NCI-H82 treated with DMSO at 0.1 percent for 48 hours (cell line): ENCODE data around the gene USP14.
"Not testable (repeated sequence)": the region's sequence is repeated elsewhere in the genome, so short reads cannot be mapped to it uniquely, and the experiment has no call there.

ENCODE experiments used
- DNase-seq: peaks from one replicate; lab custom pipeline; 2025; ENCODE audit not compliant: unreplicated experiment; lab: John Stamatoyannopoulos, UW

The USP14 gene

DNA sequence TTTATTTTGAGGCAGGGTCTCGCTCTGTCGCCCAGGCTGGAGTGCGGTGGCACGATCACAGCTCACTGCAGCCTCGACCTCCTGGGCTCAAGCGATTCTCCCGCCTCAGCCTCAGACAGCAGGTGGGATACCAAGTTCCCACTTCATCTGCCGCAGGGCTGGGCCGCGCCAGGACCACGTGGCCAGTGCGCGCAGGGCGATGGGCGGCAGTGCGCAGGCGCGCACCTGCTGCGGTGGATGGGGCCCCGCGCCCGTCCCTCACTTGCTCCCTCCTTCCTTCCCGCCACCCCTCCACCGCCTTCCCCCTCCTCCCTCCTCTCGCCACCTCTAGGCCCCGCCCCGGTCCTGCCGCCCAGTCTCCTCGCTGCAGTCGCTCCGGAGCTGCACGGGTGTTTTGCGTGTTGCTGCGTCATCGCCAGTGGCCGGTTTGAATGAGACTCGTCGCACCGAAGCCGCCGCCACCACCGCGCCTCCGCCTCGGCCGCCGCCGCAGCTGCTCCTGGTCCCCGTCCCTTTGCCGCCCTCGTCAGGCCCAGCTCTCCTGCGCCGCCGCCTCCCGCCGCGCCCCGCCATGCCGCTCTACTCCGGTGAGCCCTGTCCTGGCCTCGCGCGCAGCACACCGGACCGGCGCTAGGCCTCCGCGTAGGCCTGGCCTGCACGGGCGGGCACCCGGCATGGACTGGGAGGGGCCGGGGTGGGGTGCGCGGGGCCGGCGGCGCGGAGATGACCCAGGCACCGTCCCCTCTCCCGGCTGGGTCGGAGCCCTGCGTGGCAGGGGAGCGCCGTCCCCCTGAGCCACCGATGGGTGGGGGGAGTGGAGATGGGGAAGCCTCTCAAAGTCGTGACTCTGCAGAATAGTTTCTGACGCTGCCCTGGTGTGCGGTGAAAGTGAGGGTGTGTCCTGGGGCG is at the start of gene USP14:
Gene USP14 (plus strand): TSS at position 430 of the 909 bp plus-strand sequence. CDS start 142 bp downstream, at position 572.
- peak; percentile 78 for DNase-seq

GRCh38 chr18:108665-109063 is 49.7 kb upstream of the USP14 start:
- DNase-seq, result not testable (repeated sequence)

DNA sequence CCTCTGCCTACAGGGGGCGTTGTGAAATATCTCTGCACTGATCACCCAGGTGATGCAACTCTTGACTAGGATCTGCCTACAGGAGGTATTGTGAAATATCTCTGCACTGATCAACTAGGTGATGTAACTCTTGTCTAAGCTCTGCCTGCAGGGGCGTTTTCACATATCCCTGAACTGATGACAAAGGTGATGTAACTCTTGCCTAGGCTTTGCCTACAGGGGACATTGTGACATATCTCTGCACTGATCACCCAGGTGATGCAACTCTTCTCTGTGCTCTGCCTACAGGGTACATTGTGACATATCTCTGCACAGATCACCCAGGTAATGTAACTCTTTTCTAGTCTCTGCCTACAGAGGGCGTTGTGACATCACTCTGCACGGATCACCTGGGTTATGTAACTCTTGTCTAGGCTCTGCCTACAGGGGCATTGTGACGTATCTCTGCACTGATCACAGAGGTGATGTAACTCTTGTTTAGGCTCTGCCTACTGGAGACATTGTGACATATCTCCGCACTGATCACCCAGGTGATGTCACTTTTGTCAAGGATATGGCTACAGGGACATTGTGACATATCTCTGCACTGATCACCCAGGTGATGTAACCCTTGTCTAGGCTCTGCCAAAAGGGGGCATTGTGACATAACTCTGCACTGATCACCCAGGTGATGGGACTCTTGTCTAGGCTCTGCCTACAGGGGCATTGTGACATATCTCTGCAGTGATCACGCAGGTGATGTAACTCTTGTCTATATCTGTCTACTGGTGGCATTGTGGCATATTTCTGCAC is 49.0 kb upstream of the USP14 start:
- DNase-seq, result not testable (repeated sequence)

GRCh38 chr18:109922-110261 is 48.5 kb upstream of the USP14 start:
- DNase-seq, result not testable (repeated sequence)

DNA sequence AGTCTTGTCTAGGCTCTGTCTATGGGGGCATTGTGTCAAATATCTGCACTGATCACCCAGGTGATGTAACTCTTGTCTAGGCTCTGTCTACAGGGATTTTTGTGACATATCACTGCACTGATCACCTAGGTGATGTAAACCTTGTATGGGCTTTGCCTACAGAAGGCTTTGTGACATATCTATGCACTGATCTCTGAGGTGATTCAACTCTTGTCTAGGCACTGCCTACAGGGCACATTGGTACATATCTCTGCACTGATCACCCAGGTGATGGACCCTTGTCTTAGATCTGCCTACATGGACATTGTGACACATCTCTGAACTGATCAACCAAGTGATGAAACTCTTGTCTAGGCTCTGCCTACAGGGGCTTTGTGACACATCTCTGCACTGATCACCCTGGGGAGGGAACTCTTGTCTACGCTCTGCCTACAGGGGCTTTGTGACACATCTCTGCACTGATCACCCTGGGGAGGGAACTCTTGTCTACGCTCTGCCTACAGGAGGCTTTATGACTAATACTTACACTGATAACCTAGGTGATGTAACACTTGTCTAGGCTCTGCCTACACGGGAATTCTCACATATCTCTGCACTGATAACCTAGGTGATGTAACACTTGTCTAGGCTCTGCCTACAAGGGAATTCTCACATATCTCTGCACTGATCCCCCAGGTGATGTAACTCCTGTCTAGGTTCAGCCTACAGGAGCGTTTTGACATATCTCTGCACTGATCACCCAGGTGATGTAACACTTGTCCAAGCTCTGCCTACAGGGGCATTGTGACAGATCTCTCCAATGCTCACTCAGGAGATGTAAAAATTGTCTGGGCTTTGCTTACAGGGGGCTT is 47.8 kb upstream of the USP14 start:
- not testable (repeated sequence) for DNase-seq

DNA sequence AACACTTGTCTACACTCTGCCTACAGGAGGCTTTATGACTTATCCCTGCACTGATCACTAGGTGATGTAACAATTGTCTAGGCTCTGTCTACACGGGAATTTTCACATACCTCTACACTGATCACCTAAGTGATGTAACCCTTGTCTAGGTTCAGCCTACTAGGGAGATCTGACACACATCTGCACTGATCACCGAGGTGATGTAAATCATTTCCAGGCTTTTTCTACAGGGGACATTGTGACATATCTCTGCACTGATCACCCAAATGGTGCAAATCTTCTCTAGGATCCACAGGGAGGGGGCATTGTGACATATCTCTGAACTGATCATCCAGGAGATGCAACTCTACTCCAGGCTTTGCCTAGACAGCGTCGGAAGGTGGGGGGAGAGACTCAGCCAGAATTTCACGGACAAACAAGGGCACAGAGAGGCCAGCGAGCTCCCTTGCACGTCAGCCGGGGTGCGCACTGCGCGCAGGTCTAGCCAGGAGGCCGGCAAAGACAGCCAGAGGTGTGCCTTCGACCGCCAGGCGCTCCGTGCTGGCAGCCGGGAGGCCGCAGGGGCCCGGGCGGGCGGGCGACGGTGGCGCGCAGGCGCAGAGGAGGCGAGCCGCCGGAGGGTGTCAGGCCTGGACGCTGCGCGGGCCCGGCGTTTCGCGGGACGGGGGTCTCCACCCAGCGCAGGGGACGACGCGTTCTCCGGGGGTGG is 46.9 kb upstream of the USP14 start:
- no peak for DNase-seq

- DNase-seq, result not testable (repeated sequence)
Measured at GRCh38 chr18:112015-112733, 46.2 kb upstream of the USP14 start.

DNA sequence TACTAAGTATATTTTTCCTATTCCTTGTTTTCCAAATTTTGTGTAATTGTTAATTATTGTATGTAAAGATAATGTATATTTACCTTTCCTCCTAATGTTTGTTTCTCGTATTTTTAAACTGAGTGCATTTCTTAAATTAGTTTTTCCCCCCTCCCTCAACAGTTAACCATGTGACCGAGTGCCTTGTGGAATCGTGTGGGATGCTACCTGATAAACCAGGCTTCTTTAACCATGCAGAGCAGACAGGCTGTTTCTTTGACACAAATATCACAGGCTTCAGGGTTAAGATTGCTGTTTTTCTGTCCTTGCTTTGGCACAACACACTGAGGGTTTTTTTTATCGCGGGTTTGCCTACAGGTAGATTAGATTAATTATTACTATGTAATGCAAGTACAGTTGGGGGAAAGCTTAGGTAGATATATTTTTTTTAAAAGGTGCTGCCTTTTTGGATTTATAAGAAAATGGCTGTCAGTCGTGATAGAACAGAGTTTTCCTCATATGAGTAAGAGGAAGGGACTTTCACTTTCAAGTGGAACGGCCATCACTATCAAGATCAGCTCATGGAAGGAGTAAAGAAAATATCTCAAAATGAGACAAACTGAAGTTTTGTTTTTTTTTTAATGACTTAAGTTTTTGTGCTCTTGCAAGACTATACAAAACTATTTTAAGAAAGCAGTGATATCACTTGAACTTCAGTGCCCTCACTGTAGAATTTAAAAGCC is 37.7 kb upstream of the USP14 start:
- not testable (repeated sequence) for DNase-seq

GRCh38 chr18:135045-135444 is 23.3 kb upstream of the USP14 start:
- no peak for DNase-seq

DNA sequence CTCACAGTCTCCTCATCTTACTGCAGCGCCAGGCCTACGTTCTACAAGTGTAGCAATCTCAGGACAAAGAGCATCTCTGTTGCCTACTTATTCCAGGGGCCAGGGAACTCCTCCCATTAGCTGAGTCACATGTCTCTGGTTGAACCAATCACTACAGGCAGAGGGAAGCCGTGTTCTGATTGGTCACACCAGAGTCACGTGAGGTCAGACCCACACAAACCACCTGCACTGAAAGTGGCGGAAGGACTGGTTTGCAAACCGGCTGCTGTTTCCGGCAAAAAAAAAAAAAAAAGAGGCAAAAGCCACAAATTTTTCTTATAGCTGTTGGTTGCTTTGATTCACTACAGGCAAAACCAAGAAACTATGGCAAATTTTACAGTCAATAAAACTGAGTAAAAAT is 21.9 kb upstream of the USP14 start:
- no peak for DNase-seq

DNA sequence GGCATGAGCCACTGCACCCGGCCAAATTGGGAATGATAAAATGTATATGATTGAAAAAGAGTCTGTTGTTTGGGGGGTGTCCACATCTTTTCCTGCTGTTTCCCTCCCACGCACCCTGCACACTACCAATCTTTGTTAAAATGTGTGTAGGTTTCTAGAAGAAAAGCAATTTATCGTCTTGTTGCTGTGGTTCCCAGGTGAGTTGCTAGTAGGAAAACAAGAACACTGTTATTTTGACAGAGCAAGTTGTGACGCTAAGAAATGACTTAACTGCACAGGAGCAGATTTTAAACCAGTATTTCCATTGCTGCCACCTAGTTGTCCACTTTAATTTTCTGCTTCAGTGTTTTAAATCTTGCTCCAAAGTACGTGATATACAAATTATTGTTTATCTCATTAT is 21.0 kb upstream of the USP14 start:
- DNase-seq, result no peak

GRCh38 chr18:140670-141266 is 17.6 kb upstream of the USP14 start:
- DNase-seq, result no peak

GRCh38 chr18:142624-143296 is 15.6 kb upstream of the USP14 start:
- DNase-seq, result not testable (repeated sequence)

- no peak for DNase-seq
Measured at GRCh38 chr18:148841-149240, 9.5 kb upstream of the USP14 start.

DNA sequence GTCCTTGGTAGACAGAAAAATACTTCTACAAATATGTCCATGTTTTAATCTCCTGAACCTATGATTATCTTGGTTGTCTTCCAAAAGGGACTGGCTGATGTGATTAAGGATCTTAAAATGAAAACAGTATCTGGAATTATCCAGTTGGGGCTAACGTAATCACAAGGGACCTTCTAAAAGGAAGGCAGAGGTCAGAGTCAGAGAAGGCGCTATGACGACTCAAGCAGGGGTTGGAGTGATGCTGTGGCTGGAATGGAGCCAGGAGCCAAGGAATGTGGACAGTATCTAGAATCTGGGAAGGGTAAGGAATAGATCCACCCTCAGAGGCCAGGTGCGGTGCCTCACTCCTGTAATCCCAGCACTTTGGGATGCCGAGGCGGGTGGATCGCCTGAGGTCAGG is 4.2 kb upstream of the USP14 start:
- no peak for DNase-seq

- no peak for DNase-seq
Measured at GRCh38 chr18:155688-156087, 2.7 kb upstream of the USP14 start.

GRCh38 chr18:156514-157230 is 1.7 kb upstream of the USP14 start:
- DNase-seq, result no peak
